ENCODE data around the gene JAZF1.
"Not testable (repeated sequence)": the region's sequence is repeated elsewhere in the genome, so short reads cannot be mapped to it uniquely, and the experiment has no call there.

JAZF1 gene

GRCh38 chr7:27941522-27941921 lies 239.1 kb downstream of the JAZF1 start:
- DNase-seq (ENCODE audit: low read depth in 2 of 2) = no peak

GRCh38 chr7:27940341-27940740 lies 240.3 kb downstream of the JAZF1 start:
- no peak for DNase-seq (ENCODE audit: low read depth in 2 of 2)

- DNase-seq (ENCODE audit: low read depth in 2 of 2) = no peak
These were observed 240.7 kb downstream of the JAZF1 start for GRCh38 chr7:27939893-27940292.

- no peak for DNase-seq (ENCODE audit: low read depth in 2 of 2)
These were observed 243.9 kb downstream of the JAZF1 start for GRCh38 chr7:27936768-27937102.

- no peak for DNase-seq (ENCODE audit: low read depth in 2 of 2)
These were observed 244.4 kb downstream of the JAZF1 start for GRCh38 chr7:27936047-27936767.

GRCh38 chr7:27933671-27934565 lies 246.7 kb downstream of the JAZF1 start:
- DNase-seq (ENCODE audit: low read depth in 2 of 2) = no peak

GRCh38 chr7:27930910-27931476 lies 249.6 kb downstream of the JAZF1 start:
- no peak for DNase-seq (ENCODE audit: low read depth in 2 of 2)

- DNase-seq (ENCODE audit: low read depth in 2 of 2) = no peak
These were observed 251.5 kb downstream of the JAZF1 start for GRCh38 chr7:27929127-27929526.

GRCh38 chr7:27928001-27928400 lies 252.6 kb downstream of the JAZF1 start:
- no peak for DNase-seq (ENCODE audit: low read depth in 2 of 2)

- no peak for DNase-seq (ENCODE audit: low read depth in 2 of 2)
These were observed 254.9 kb downstream of the JAZF1 start for GRCh38 chr7:27925573-27926201.

- no peak for DNase-seq (ENCODE audit: low read depth in 2 of 2)
These were observed 257.0 kb downstream of the JAZF1 start for GRCh38 chr7:27923642-27923980.

- no peak for DNase-seq (ENCODE audit: low read depth in 2 of 2)
These were observed 257.5 kb downstream of the JAZF1 start for GRCh38 chr7:27922907-27923641.

- not testable (repeated sequence) for DNase-seq (ENCODE audit: low read depth in 2 of 2)
These were observed 258.2 kb downstream of the JAZF1 start for GRCh38 chr7:27922389-27922788.

- no peak for DNase-seq (ENCODE audit: low read depth in 2 of 2)
These were observed 259.3 kb downstream of the JAZF1 start for GRCh38 chr7:27921081-27921836.

GRCh38 chr7:27920281-27920946 lies 260.2 kb downstream of the JAZF1 start:
- DNase-seq (ENCODE audit: low read depth in 2 of 2) = no peak

- no peak for DNase-seq (ENCODE audit: low read depth in 2 of 2)
These were observed 262.1 kb downstream of the JAZF1 start for GRCh38 chr7:27918503-27918902.

- no peak for DNase-seq (ENCODE audit: low read depth in 2 of 2)
These were observed 262.8 kb downstream of the JAZF1 start for GRCh38 chr7:27917774-27918314.

GRCh38 chr7:27917119-27917518 lies 263.5 kb downstream of the JAZF1 start:
- DNase-seq (ENCODE audit: low read depth in 2 of 2) = no peak

- no peak for DNase-seq (ENCODE audit: low read depth in 2 of 2)
These were observed 264.2 kb downstream of the JAZF1 start for GRCh38 chr7:27916372-27916771.

GRCh38 chr7:27914409-27914808 lies 266.2 kb downstream of the JAZF1 start:
- DNase-seq (ENCODE audit: low read depth in 2 of 2) = no peak

Data from stimulated activated CD4-positive, alpha-beta T cell treated with anti-CD3 and anti-CD28 coated beads, Interleukin-1b, Interleukin-23, amount 100 ng/mL, for 4 hours (primary cell).